Loucy (cell line): Measurements from ENCODE around the gene GARIN5A.

Experiments
- EZH2phosphoT487 ChIP-seq: fragments of 200-600 bp; IDR thresholded peaks from 2 replicates; pipeline ENCODE4 v1.6.1; 2018; ENCODE audit warnings: antibody characterized with exemption, mild to moderate bottlenecking, moderate library complexity, borderline replicate concordance
- TF ChIP-seq, protein P1 (sequence below): fragments of 200-600 bp; sonication (generic); conservative IDR thresholded peaks from 2 replicates; pipeline ENCODE4 v1.5.1; 2014; ENCODE audit warnings: mild to moderate bottlenecking, antibody characterized with exemption, low read length

GRCh38 chr19:50459638-50460037 lies 17.0 kb downstream of the GARIN5A start:
- TF ChIP-seq, protein P1, sequence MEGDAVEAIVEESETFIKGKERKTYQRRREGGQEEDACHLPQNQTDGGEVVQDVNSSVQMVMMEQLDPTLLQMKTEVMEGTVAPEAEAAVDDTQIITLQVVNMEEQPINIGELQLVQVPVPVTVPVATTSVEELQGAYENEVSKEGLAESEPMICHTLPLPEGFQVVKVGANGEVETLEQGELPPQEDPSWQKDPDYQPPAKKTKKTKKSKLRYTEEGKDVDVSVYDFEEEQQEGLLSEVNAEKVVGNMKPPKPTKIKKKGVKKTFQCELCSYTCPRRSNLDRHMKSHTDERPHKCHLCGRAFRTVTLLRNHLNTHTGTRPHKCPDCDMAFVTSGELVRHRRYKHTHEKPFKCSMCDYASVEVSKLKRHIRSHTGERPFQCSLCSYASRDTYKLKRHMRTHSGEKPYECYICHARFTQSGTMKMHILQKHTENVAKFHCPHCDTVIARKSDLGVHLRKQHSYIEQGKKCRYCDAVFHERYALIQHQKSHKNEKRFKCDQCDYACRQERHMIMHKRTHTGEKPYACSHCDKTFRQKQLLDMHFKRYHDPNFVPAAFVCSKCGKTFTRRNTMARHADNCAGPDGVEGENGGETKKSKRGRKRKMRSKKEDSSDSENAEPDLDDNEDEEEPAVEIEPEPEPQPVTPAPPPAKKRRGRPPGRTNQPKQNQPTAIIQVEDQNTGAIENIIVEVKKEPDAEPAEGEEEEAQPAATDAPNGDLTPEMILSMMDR = no peak
- no peak for TF ChIP-seq EZH2phosphoT487
